Subcutaneous abdominal adipose tissue (tissue), 5 donors: ENCODE measurements around the gene PALLD.

Experiments
- H3K27ac ChIP-seq: one replicate; pipeline ENCODE4 v1.7.0; 2013; ENCODE audit warnings: low read depth, mild to moderate bottlenecking, inconsistent platforms, low read length, moderate library complexity
- H3K27me3 ChIP-seq, 5 donors: one replicate each; pipeline ENCODE4 v1.7.0; 2013; ENCODE audit warnings: low read length in 5 of 5, inconsistent platforms in 1 of 5; ENCODE audit not compliant: control insufficient read depth in 5 of 5, insufficient read depth in 4 of 5
- H3K36me3 ChIP-seq, 5 donors: one replicate each; pipeline ENCODE4 v1.7.0; 2013; ENCODE audit warnings: low read length in 5 of 5; ENCODE audit not compliant: control insufficient read depth in 5 of 5, insufficient read depth in 5 of 5
- H3K4me1 ChIP-seq, 5 donors: one replicate each; pipeline ENCODE4 v1.7.0; 2013; ENCODE audit warnings: low read length in 5 of 5, mild to moderate bottlenecking in 3 of 5, moderate library complexity in 1 of 5; ENCODE audit not compliant: control insufficient read depth in 5 of 5, insufficient read depth in 5 of 5
- H3K4me3 ChIP-seq, 5 donors: one replicate each; pipeline ENCODE4 v1.7.0; 2013; ENCODE audit warnings: low read length in 5 of 5, low read depth in 1 of 5
- H3K9ac ChIP-seq, 5 donors: one replicate each; pipeline ENCODE4 v1.7.0; 2013; ENCODE audit warnings: low read length in 5 of 5, mild to moderate bottlenecking in 4 of 5, moderate library complexity in 3 of 5
- H3K9me3 ChIP-seq, 5 donors: one replicate each; pipeline ENCODE4 v1.7.0; 2013; ENCODE audit warnings: low read length in 5 of 5; ENCODE audit not compliant: control insufficient read depth in 5 of 5
- donor health status: healthy.
- donor health status: healthy.
- donor health status: healthy.
- donor health status: healthy.
- donor health status: healthy.

Gene PALLD

DNA sequence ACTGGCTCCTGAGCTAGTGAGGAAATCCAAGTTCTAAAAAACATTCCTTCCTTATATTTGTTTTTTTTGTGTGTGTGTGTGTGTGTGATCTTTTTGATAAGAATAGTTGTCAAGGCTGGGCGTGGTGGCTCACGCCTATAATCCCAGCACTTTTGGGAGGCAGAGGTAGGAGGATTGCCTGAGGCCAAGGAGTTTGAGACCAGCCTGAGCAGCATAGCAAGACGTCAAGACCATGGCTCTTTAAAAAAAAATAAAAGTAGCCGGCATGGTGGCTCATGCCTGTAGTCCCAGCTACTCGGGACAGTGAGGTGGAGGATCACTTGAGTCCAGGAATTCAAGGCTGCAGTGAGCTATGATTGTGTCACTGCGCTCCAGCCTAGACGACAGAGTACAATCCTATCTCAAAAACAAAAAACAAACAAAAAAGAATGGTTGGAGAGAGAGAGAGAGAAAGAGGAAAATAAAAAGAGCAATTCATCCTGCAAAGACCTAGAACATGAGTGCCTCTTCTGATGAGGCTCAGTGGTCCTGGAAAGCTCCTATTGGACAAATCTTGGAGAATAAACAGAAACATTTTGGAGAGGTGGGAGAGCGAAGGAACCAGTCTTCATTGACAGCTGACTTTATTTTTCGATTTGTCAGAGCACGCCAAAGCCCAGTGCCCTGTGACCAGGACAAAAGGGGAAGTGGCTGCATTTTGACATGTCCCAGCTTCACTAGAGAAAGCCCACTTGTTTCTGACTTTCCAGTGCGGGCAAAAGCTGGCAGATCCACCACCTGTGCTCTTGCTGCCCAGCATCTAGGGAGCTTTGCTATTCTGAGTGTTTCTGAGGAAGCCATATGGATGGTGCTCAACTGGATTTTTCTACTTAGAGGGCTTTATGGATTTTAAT lies 244.7 kb downstream of the PALLD start:
- Histone ChIP-seq H3K36me3 (no peaks in the 10 kb centered on the region), H3K4me3 (no peak overlapping the region), H3K27ac (no peak overlapping the region), H3K4me1 (peaks cover 0 to 6% (median 0%) of the 10 kb centered on the region in 5 donors), H3K27me3 (no peaks in the 10 kb centered on the region), H3K9me3 (no peaks in the 10 kb centered on the region), H3K9ac (no peak overlapping the region)

DNA sequence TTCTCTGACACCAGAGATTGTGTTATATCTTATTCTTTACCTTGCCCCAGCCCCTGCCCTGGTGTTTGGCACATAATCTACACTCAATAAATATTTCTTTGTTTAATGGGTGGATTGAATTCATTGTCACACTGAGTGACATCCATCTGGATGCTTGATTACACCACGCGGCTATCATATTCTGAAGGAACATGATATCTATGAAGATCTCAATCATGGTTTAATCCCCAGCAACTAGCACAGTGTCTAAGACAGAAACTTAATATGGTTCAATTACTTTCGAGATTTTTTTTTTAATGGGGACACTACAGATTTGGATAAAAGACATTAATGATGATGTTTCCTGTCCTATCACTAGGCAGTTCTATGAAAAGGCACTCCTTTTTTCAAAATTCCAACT lies 246.3 kb downstream of the PALLD start:
- no peak overlapping the region for H3K27ac ChIP-seq
- no peak overlapping the region for H3K9ac ChIP-seq

DNA sequence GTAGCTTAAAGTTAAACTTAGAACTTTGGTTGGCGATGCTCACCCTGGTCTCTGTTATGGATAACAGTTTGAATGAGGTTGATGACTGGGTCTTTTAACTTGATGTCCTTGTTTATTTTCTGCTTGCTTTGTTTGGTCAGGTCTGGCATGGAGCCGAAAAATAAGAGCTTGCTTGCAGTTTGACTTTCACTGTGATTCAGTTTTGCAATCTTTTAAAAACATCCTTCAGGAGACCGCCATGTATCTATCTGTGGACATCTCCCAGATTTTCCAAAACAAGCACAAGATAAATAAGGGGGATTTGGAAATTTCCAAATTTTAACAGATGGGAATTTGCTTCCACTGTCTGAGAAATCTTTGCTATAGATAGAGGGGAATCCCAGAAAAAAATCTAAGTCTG lies 246.7 kb downstream of the PALLD start:
- Histone ChIP-seq H3K4me3 (no peak overlapping the region), H3K9me3 (peaks cover 0 to 3% (median 0%) of the 10 kb centered on the region in 5 donors), H3K27me3 (no peaks in the 10 kb centered on the region), H3K27ac (no peak overlapping the region), H3K9ac (no peak overlapping the region), H3K36me3 (no peaks in the 10 kb centered on the region), H3K4me1 (peaks cover 0 to 6% (median 0%) of the 10 kb centered on the region in 5 donors)

More for the DNA sequence above, 246.3 kb downstream of the PALLD start:
- peaks cover 0 to 6% (median 0%) of the 10 kb centered on the region in 5 donors for H3K4me1 ChIP-seq
- no peaks in the 10 kb centered on the region for H3K9me3 ChIP-seq
- H3K4me3 ChIP-seq: no peak overlapping the region
- H3K36me3 ChIP-seq: no peaks in the 10 kb centered on the region
- no peaks in the 10 kb centered on the region for H3K27me3 ChIP-seq

DNA sequence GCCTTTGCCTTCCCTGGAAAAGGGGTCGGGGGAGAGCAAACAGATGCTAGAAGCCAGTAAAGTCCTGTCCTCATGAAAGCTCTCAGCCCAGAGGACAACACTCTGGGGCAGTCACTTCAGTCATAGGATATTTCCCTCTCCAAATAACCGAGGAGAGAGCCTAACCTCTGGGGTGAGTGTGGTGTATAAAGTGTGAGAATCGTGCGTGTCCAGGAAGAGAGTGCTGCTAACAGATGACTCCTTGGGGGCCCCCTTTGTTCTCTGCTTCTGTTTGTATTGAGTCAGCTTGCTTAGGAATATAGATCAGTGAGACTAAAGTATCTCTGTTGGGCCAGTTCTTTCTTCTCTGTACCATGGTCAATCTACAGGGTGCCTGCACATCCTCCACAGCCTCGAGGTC lies 247.2 kb downstream of the PALLD start:
- Histone ChIP-seq H3K9ac (no peak overlapping the region), H3K4me1 (peaks cover 0 to 6% (median 0%) of the 10 kb centered on the region in 5 donors), H3K9me3 (peaks cover 0 to 3% (median 0%) of the 10 kb centered on the region in 5 donors), H3K36me3 (no peaks in the 10 kb centered on the region), H3K4me3 (no peak overlapping the region), H3K27me3 (no peaks in the 10 kb centered on the region), H3K27ac (no peak overlapping the region)

DNA sequence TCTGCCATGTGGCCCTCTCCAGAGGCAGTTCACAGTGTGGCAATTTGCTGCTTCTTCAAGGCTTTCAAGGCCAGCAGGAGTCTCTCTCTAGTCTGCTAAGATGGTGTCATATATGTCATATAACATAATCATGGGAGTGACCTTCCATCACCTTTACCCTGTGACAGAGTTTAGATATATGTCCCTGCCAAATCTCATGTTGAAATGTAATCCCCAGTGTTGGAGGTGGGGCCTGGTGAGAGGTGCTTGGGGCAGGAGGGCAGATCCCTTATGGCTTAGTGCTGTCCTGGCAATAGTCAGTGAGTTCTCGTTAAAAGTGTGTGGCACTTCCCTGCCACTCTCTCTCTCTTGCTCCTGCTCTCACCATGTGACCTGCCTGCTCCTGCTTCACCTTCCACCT lies 252.0 kb downstream of the PALLD start:
- H3K4me3 ChIP-seq: no peak overlapping the region
- peaks cover 0 to 3% (median 0%) of the 10 kb centered on the region in 5 donors for H3K9me3 ChIP-seq
- no peak overlapping the region for H3K9ac ChIP-seq
- H3K27me3 ChIP-seq: no peaks in the 10 kb centered on the region
- peaks cover 0 to 6% (median 0%) of the 10 kb centered on the region in 5 donors for H3K4me1 ChIP-seq
- no peak overlapping the region for H3K27ac ChIP-seq
- no peaks in the 10 kb centered on the region for H3K36me3 ChIP-seq

DNA sequence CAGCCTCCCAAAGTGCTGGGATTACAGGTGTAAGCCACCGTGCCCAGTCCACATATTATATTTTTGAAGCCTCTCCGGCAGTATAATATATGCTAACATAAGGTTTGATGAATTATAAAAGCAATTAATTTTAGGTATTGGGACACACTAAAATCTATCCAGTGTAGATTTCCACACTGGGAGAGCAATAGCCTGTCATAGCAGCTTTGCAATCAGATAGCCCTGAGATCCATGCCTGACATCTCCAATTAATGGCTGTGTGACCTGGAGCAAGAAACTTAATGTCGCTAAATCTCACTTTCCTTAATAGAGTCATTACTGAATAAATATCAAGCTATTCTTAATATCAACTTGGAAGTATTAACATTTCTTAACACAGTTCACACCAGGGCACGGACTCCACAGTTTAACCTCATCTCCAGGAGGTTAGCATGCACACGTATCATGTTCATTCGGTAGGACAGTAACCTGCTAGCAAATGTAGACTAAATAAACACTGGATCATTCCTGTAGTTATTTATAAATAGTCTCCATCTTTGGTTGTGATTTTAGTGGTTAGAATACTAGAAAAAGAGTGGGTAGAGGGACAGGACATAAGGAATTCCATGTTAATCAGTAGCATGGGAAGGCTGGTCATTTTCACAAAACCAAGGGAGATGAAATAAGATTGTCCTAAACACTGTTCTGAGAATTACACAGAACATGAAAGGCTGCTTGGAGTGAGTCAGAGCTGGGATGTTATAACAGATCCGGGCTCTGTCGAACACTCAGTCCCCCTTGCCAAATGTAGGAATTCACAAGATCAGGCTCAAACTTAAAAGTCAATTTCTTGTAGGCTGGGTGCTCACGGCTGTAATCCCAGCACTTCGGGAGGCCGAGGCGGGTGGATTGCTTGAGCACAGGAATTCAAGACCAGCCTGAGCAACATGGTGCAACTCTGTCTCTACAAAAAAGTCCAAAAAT lies 254.7 kb downstream of the PALLD start:
- Histone ChIP-seq H3K36me3 (no peaks in the 10 kb centered on the region), H3K4me1 (no peaks in the 10 kb centered on the region), H3K4me3 (no peak overlapping the region), H3K9ac (no peak overlapping the region), H3K27ac (no peak overlapping the region), H3K27me3 (no peaks in the 10 kb centered on the region), H3K9me3 (peaks cover 0 to 3% (median 0%) of the 10 kb centered on the region in 5 donors)

DNA sequence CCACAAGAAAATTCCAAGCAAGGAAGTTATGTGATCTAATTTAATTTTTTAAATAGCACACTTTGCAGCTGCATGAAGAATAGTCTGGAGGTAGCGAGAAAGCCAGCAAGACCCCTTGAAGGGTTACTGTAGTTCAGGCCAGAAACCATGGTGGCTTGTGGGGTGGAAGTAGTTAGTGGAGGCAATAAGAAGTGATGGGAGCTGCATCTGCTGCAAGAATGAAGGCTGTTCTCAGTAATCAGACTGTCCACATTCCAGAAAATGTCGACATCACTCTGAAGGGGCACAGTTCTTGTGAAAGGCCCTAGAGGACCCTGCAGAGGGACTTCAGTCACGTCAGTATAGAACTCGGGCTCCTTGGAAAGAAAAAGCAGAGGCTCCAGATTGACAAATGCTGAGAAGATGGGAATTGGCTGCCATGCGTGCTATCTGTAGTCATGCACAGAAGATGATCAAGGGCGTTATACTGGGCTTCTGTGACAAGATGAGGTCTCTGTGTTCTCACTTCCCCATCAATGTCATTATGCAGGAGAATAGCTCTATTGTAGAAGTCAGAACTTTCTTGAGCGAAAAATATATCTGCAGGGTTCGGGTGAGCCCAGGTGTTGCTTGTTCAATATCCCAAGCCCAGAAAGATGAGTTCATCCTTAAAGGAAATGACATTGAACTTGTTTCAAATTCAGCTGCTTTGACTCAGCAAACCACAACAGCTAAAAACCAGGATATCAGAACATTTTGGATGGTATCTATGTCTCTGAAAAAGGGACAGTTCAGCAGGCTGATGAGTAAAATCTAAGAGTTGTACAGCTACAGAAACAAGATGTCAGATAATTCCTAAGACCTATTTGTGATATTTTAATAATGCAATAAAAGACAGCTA lies 259.0 kb downstream of the PALLD start:
- Histone ChIP-seq H3K36me3 (no peaks in the 10 kb centered on the region), H3K27ac (no peak overlapping the region), H3K27me3 (no peaks in the 10 kb centered on the region), H3K9ac (no peak overlapping the region), H3K9me3 (no peaks in the 10 kb centered on the region), H3K4me1 (no peaks in the 10 kb centered on the region), H3K4me3 (no peak overlapping the region)

DNA sequence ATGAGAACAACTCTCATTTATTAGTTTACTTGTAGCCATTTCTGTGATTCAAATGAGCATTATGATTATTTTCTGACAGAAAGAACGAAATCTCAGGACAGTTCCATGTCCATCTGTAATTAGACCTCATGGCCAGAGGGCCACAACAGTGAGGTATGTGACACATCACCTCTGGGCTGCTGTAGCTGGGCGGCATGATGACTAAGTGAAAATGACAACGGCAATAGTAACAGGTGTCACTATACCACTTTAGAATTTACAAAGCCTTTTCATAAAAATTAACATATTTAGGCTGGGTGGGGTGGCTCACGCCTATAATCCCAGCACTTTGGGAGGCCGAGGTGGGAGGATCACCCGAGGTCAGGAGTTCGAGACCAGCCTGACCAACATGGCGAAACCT lies 260.6 kb downstream of the PALLD start:
- H3K27ac ChIP-seq: no peak overlapping the region
- H3K9ac ChIP-seq: no peak overlapping the region
- no peak overlapping the region for H3K4me3 ChIP-seq
- H3K36me3 ChIP-seq: no peaks in the 10 kb centered on the region
- H3K4me1 ChIP-seq: no peaks in the 10 kb centered on the region
- H3K27me3 ChIP-seq: no peaks in the 10 kb centered on the region
- no peaks in the 10 kb centered on the region for H3K9me3 ChIP-seq

DNA sequence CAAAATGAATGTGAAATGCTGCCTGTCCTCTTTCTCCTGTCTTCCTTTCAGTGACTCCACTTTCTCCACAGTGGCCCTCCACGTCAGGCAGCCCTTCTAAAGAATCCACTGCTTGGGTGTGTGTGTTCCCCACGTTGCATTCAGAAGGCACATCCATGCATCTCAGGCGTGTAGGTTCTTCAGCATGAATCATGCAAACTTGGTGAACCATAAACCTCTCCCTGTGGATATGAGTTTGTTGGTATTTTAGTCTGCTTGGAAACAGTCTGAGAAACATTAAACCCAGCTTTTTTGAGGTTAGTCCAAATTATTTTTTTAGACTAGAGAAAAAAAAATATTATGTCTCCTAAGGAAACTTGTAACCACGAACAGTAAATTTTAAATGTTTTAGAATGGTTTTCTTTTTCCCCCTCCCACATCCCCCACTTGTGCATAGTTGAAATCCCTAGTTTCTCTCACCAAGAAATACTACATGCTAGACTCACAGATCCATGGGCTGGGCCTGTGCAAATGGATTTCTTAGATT lies 261.6 kb downstream of the PALLD start:
- no peaks in the 10 kb centered on the region for H3K4me1 ChIP-seq
- no peak overlapping the region for H3K27ac ChIP-seq
- H3K9me3 ChIP-seq: no peaks in the 10 kb centered on the region
- H3K9ac ChIP-seq: no peak overlapping the region
- no peaks in the 10 kb centered on the region for H3K36me3 ChIP-seq
- no peak overlapping the region for H3K4me3 ChIP-seq
- no peaks in the 10 kb centered on the region for H3K27me3 ChIP-seq
